T-helper 2 cell treated with Interferon-gamma antibody and Interleukin-4, amounts not matched to agents 100 ng/mL and 5 ng/mL, for 36 hours (primary cell): Measurements from ENCODE around the gene FES. TPM values are rescaled to one million over a fixed set of nuclear protein-coding genes. Genes with fewer than 3 reads are reported as not detected.
"Not testable (repeated sequence)": the region's sequence is repeated elsewhere in the genome, so short reads cannot be mapped to it uniquely, and the experiment has no call there.

Experiments used
- intact Hi-C: fragments of 100-400 bp; cut with micrococcal nuclease; formaldehyde crosslinking; loops from one replicate; pipeline ENCODE4 v1.15.1; 2023
- total RNA-seq: library from RNA; stranded (reverse); gene quantifications from 2 replicates; pipeline ENCODE4 v1.2.3, GENCODE V29; 2022

The FES gene
- total RNA-seq, 1 donor from 2014 or later = 28.8 TPM

GRCh38 chr15:90889736-90890456 is 5.6 kb downstream of the FES start:
- intact Hi-C loops = loop anchor here (5.0 kb wide), 4 partner anchors 73 to 568 kb away; partner anchors contain the start of gene BLM

GRCh38 chr15:90890839-90891238 is 6.5 kb downstream of the FES start:
- intact Hi-C loops = no loop called here

GRCh38 chr15:90891346-90891949 is 7.1 kb downstream of the FES start:
- intact Hi-C loops = no loop called here

GRCh38 chr15:90892023-90892422 is 7.7 kb downstream of the FES start:
- intact Hi-C loops = no loop called here

- intact Hi-C loops = no loop called here
These were observed 8.3 kb downstream of the FES start for GRCh38 chr15:90892498-90893174.

GRCh38 chr15:90893175-90894090 is 9.1 kb downstream of the FES start:
- intact Hi-C loops = no loop called here

- intact Hi-C loops = no loop called here
These were observed 11.3 kb downstream of the FES start for GRCh38 chr15:90895571-90896117.

- intact Hi-C loops = not testable (repeated sequence)
These were observed 12.9 kb downstream of the FES start for GRCh38 chr15:90897131-90897655.

- intact Hi-C loops = loop anchor here (1.0 to 10.0 kb wide), 2 partner anchors 29 to 377 kb away; partner anchors contain the start of gene CRTC3
These were observed 17.1 kb downstream of the FES start for GRCh38 chr15:90901175-90902039.

- intact Hi-C loops = loop anchor here (1.0 to 10.0 kb wide), 2 partner anchors 28 to 377 kb away; partner anchors contain the start of gene CRTC3
These were observed 17.9 kb downstream of the FES start for GRCh38 chr15:90902040-90902839.

- intact Hi-C loops = loop anchor here (1.0 to 10.0 kb wide), 4 partner anchors 27 to 378 kb away; partner anchors contain the start of gene CRTC3
These were observed 18.8 kb downstream of the FES start, which contains the start of gene MAN2A2 for GRCh38 chr15:90902840-90903732. TSS of gene MAN2A2 (plus strand) at chr15:90903302. CDS start at chr15:90904208, 906 bp downstream.

- intact Hi-C loops = loop anchor here (1.0 to 10.0 kb wide), 3 partner anchors 30 to 379 kb away; partner anchors contain the start of gene CRTC3
These were observed 19.6 kb downstream of the FES start for GRCh38 chr15:90903733-90904536.

- intact Hi-C loops = loop anchor here (10.0 kb wide), 1 partner anchor 380 kb away; the partner anchor contains the start of gene CRTC3
These were observed 20.4 kb downstream of the FES start for GRCh38 chr15:90904746-90905145.

GRCh38 chr15:90905306-90906180 is 21.2 kb downstream of the FES start:
- intact Hi-C loops = loop anchor here (10.0 kb wide), 1 partner anchor 381 kb away; the partner anchor contains the start of gene CRTC3

GRCh38 chr15:90906181-90906849 is 22.0 kb downstream of the FES start:
- intact Hi-C loops = loop anchor here (10.0 kb wide), 1 partner anchor 382 kb away; the partner anchor contains the start of gene CRTC3
